Endodermal cell (in vitro differentiated cells): ENCODE results near the gene RPS28. TPM values are rescaled to one million over a fixed set of nuclear protein-coding genes. Genes with fewer than 3 reads are reported as not detected.

ENCODE experiments used
- DNase-seq: peaks from one replicate; pipeline ENCODE4 v3.0.0-alpha.2; 2017
- H3K27ac ChIP-seq: 2 replicates; pipeline ENCODE4 v1.5.1; 2013; ENCODE audit warnings: mild to moderate bottlenecking, low read depth, low read length, moderate library complexity
- H3K27me3 ChIP-seq: 2 replicates; pipeline ENCODE4 v1.6.1; 2013; ENCODE audit warnings: mild to moderate bottlenecking, low read length, moderate library complexity; ENCODE audit not compliant: insufficient read depth, control insufficient read depth, poor library complexity, severe bottlenecking
- H3K36me3 ChIP-seq: 2 replicates; pipeline ENCODE4 v1.7.0; 2013; ENCODE audit warnings: mild to moderate bottlenecking, low read length, moderate library complexity; ENCODE audit not compliant: control insufficient read depth, insufficient read depth
- H3K4me1 ChIP-seq: one replicate; pipeline ENCODE4 v1.7.0; 2013; ENCODE audit warnings: low read length; ENCODE audit not compliant: control insufficient read depth, insufficient read depth
- H3K4me3 ChIP-seq: 2 replicates; pipeline ENCODE4 v1.5.1; 2013; ENCODE audit warnings: mild to moderate bottlenecking, low read length, moderate library complexity
- H3K9ac ChIP-seq: 2 replicates; pipeline ENCODE4 v1.6.1; 2013; ENCODE audit warnings: mild to moderate bottlenecking, low read length, moderate library complexity; ENCODE audit not compliant: poor library complexity, severe bottlenecking; ENCODE audit errors: extremely low read depth
- H3K9me3 ChIP-seq: 2 replicates; pipeline ENCODE4 v1.6.1; 2013; ENCODE audit warnings: mild to moderate bottlenecking, low read length, moderate library complexity; ENCODE audit not compliant: control insufficient read depth
- H3K27ac Mint-ChIP-seq: 2 replicates; pipeline ENCODE4 v1.8.0; 2020; ENCODE audit warnings: mixed read lengths
- H3K27me3 Mint-ChIP-seq: 2 replicates; pipeline ENCODE4 v1.8.0; 2021; ENCODE audit warnings: mild to moderate bottlenecking, mixed read lengths; ENCODE audit not compliant: insufficient read depth
- H3K36me3 Mint-ChIP-seq: 2 replicates; pipeline ENCODE4 v1.8.0; 2020; ENCODE audit warnings: low read depth, mixed read lengths
- H3K4me1 Mint-ChIP-seq: 2 replicates; pipeline ENCODE4 v1.8.0; 2020; ENCODE audit warnings: mixed read lengths
- H3K4me3 Mint-ChIP-seq: 2 replicates; pipeline ENCODE4 v1.8.0; 2020; ENCODE audit warnings: mild to moderate bottlenecking, moderate library complexity, mixed read lengths
- H3K9me3 Mint-ChIP-seq: 2 replicates; pipeline ENCODE4 v1.8.0; 2020; ENCODE audit warnings: mild to moderate bottlenecking, mixed read lengths
- WGBS, 2 experiments: methylation state at CpG; one replicate each; pipeline versions ENCODE4 v1.1.5 to v1.1.7; 2013; ENCODE audit warnings: missing lambda C conversion rate in 2 of 2, mixed read lengths in 1 of 2; ENCODE audit not compliant: insufficient coverage in 1 of 2, insufficient read length in 1 of 2; 5-methylcytosine and 5-hydroxymethylcytosine counted together
- total RNA-seq, 2 donors: library from RNA; stranded (reverse); fragmentation: NEBNext Ultra II Directional in 1 of 2; extraction: Animal tissue kit (Norgen Biotek cat#: 25700) in 1 of 2; gene quantifications; 2 replicates in 1 of 2; 3 replicates in 1 of 2; pipeline ENCODE4 v1.2.1, GENCODE V29; 2021
- TF ChIP-seq, protein P1 (sequence below): fragments of 200-600 bp; sonication (generic); conservative IDR thresholded peaks from 2 replicates; pipeline ENCODE4 v1.5.0; 2021; ENCODE audit warnings: antibody characterized with exemption, mild to moderate bottlenecking

Gene RPS28
- total RNA-seq, 2 donors from 2014 or later, result 1,512 to 1,809 TPM

DNA sequence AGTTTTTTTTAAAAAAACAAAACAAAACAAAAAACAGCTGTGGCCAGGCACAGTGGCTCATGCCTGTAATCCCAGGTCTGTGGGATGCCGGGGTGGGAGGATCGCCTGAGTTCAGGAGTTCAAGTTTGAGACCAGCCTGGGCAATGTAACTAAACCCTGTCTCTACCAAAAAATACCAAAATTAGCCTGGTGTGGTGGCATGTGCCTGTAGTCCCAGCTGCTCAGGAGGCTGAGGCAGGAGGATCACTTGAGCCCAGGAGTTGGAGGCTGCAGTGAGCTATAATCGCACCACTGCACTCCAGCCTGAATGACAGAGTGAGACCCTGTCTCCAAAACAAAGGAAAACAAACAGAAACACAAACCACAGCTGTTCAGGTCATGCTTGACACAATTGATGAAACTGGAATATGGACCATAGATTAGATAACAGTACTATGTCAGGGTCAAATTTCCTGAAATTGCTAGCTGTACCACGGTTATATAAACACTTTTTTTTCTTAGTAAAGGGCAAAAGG lies 35.8 kb downstream of the RPS28 start:
- DNase-seq, result no peak
- H3K27ac ChIP-seq, result no peak overlapping the region
- H3K27me3 Mint-ChIP-seq, result peaks cover 11% of the 10 kb centered on the region
- H3K9ac ChIP-seq, result no peak overlapping the region
- H3K27me3 ChIP-seq, result no peaks in the 10 kb centered on the region
- 89 to 97% methylated on average over 3 to 4 of the region's 4 CpGs for WGBS, 2 experiments
- no peaks in the 10 kb centered on the region for H3K4me1 Mint-ChIP-seq
- H3K4me3 Mint-ChIP-seq, result no peak overlapping the region
- H3K4me3 ChIP-seq, result no peak overlapping the region
- H3K9me3 ChIP-seq, result no peaks in the 10 kb centered on the region
- no peaks in the 10 kb centered on the region for H3K36me3 Mint-ChIP-seq
- no peak overlapping the region for H3K27ac Mint-ChIP-seq
- peaks cover 5% of the 10 kb centered on the region for H3K9me3 Mint-ChIP-seq
- TF ChIP-seq, protein P1, sequence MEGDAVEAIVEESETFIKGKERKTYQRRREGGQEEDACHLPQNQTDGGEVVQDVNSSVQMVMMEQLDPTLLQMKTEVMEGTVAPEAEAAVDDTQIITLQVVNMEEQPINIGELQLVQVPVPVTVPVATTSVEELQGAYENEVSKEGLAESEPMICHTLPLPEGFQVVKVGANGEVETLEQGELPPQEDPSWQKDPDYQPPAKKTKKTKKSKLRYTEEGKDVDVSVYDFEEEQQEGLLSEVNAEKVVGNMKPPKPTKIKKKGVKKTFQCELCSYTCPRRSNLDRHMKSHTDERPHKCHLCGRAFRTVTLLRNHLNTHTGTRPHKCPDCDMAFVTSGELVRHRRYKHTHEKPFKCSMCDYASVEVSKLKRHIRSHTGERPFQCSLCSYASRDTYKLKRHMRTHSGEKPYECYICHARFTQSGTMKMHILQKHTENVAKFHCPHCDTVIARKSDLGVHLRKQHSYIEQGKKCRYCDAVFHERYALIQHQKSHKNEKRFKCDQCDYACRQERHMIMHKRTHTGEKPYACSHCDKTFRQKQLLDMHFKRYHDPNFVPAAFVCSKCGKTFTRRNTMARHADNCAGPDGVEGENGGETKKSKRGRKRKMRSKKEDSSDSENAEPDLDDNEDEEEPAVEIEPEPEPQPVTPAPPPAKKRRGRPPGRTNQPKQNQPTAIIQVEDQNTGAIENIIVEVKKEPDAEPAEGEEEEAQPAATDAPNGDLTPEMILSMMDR, result no peak
- H3K36me3 ChIP-seq, result no peaks in the 10 kb centered on the region
- H3K4me1 ChIP-seq, result no peaks in the 10 kb centered on the region

DNA sequence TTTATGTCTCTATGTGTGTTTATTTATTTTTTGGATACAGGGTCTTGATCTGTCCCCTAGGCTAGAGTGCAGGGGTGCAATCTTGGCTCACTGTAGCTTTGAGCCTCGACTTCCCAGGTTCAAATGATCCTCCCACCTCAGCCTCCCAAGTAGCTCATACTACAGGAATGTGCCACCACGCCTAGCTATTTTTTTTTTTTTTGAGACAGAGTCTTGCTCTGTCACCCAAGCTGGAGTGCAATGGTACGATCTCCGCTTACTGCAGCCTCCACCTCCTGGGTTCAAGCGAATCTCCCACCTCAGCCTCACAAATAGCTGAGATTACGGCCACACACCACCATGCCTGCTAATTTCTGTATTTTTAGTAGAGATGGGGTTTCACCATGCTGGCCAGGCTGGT lies 37.7 kb downstream of the RPS28 start:
- WGBS, 2 experiments, result 63 to 93% methylated on average over 3 to 6 of the region's 6 CpGs
- Mint-ChIP-seq H3K27ac (no peak overlapping the region), H3K27me3 (peaks cover 24% of the 10 kb centered on the region), H3K9me3 (peaks cover 5% of the 10 kb centered on the region), H3K4me3 (no peak overlapping the region), H3K4me1 (peaks cover 3% of the 10 kb centered on the region), H3K36me3 (no peaks in the 10 kb centered on the region)
- Histone ChIP-seq H3K27me3 (peaks cover 6% of the 10 kb centered on the region), H3K9me3 (no peaks in the 10 kb centered on the region), H3K27ac (no peak overlapping the region), H3K36me3 (no peaks in the 10 kb centered on the region), H3K4me1 (no peaks in the 10 kb centered on the region), H3K9ac (no peak overlapping the region), H3K4me3 (no peak overlapping the region)
- TF ChIP-seq, protein P1, result no peak
- no peak for DNase-seq

DNA sequence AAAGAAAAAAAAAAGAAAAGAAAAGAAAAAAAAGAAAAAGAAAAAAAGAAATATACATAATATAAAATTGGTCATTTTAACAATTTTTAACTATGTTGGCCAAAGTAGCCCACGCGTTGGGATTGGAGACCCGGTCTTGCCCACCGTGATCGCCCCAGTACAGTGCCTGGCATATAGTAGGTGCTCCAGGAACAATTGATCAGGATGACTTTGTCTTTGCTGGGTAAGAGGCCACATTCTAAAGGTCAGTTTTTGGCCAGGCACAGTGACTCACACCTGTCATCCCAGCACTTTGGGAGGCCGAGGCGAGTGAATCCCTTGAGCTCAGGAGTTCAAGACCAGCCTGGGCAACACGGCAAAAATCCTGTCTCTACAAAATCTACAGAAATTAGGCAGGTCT lies 38.9 kb downstream of the RPS28 start:
- 87 to 92% methylated on average over 8 of the region's 8 CpGs for WGBS, 2 experiments
- TF ChIP-seq, protein P1, result no peak
- Mint-ChIP-seq H3K36me3 (no peaks in the 10 kb centered on the region), H3K27ac (no peak overlapping the region), H3K27me3 (peaks cover 35% of the 10 kb centered on the region), H3K4me1 (peaks cover 3% of the 10 kb centered on the region), H3K9me3 (peaks cover 5% of the 10 kb centered on the region), H3K4me3 (no peak overlapping the region)
- no peaks in the 10 kb centered on the region for H3K36me3 ChIP-seq
- H3K4me3 ChIP-seq, result no peak overlapping the region
- H3K9me3 ChIP-seq, result no peaks in the 10 kb centered on the region
- no peak for DNase-seq
- no peak overlapping the region for H3K27ac ChIP-seq
- H3K4me1 ChIP-seq, result no peaks in the 10 kb centered on the region
- H3K27me3 ChIP-seq, result peaks cover 17% of the 10 kb centered on the region
- no peak overlapping the region for H3K9ac ChIP-seq
